ENCODE data around the gene TIGD1. TPM values are rescaled to one million over a fixed set of nuclear protein-coding genes. Genes with fewer than 3 reads are reported as not detected.

Gene TIGD1
- total RNA-seq, 1 donor from 2014 or later, result 2.5 TPM

GRCh38 chr2:232588031-232588430 lies 37.7 kb upstream of the TIGD1 start:
- H3K4me3 ChIP-seq (ENCODE audit: low read depth, low read length), result no peak overlapping the region
- TF ChIP-seq, protein P1, sequence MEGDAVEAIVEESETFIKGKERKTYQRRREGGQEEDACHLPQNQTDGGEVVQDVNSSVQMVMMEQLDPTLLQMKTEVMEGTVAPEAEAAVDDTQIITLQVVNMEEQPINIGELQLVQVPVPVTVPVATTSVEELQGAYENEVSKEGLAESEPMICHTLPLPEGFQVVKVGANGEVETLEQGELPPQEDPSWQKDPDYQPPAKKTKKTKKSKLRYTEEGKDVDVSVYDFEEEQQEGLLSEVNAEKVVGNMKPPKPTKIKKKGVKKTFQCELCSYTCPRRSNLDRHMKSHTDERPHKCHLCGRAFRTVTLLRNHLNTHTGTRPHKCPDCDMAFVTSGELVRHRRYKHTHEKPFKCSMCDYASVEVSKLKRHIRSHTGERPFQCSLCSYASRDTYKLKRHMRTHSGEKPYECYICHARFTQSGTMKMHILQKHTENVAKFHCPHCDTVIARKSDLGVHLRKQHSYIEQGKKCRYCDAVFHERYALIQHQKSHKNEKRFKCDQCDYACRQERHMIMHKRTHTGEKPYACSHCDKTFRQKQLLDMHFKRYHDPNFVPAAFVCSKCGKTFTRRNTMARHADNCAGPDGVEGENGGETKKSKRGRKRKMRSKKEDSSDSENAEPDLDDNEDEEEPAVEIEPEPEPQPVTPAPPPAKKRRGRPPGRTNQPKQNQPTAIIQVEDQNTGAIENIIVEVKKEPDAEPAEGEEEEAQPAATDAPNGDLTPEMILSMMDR (conservative IDR thresholded peaks at IDR 0.05; ENCODE audit: low read depth, low read length), result no peak
- DNase-seq (ENCODE audit: low read depth), result no peak

DNA sequence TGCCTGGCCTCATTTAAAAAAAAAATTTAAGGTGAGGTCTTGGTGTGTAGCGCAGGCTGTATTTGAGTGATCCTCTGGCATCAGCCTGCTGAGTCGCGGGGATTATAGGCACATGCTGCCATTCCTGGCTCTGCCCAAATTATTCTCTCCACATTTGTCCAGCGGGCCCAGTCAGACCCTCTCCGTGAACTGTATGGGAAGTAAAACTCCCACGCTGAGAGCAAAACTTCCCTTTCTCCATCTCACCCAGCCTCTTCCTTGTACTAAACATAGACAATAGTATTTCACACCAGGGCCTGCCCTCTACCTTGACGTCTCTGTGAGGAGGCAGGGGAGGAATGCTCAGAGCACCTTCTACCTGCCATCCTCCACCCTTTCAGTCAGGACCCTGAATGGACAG lies 37.2 kb upstream of the TIGD1 start:
- no peak overlapping the region for H3K4me3 ChIP-seq (ENCODE audit: low read depth, low read length)
- no peak for DNase-seq (ENCODE audit: low read depth)
- TF ChIP-seq, protein P1 (conservative IDR thresholded peaks at IDR 0.05; ENCODE audit: low read depth, low read length), result no peak

- TF ChIP-seq, protein P1 (conservative IDR thresholded peaks at IDR 0.05; ENCODE audit: low read depth, low read length), result no peak
These were observed 36.7 kb upstream of the TIGD1 start for GRCh38 chr2:232586943-232587505.

DNA sequence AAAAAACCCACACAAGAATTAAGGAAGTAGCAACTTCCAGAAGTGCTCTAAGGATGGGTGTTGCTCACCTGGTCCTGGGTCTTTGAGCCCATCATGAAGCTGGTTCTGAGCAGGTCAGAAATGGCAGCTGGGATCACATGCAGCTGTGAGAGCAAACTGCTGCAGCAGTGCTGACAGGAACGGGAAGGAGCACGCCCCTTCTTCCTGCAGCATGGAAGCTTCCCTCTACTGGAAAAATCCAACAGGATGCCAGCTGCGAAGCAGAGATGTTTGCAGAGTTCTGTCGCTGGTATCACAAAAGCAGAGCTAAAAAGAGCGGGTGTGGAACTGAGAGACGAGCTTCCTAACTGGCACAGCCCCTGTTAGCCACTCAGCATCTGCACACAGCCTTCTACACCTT lies 33.9 kb upstream of the TIGD1 start:
- H3K4me3 ChIP-seq (ENCODE audit: low read depth, low read length), result no peak overlapping the region

More at GRCh38 chr2:232586943-232587505, 36.7 kb upstream of the TIGD1 start:
- DNase-seq (ENCODE audit: low read depth), result no peak
- no peak overlapping the region for H3K4me3 ChIP-seq (ENCODE audit: low read depth, low read length)

DNA sequence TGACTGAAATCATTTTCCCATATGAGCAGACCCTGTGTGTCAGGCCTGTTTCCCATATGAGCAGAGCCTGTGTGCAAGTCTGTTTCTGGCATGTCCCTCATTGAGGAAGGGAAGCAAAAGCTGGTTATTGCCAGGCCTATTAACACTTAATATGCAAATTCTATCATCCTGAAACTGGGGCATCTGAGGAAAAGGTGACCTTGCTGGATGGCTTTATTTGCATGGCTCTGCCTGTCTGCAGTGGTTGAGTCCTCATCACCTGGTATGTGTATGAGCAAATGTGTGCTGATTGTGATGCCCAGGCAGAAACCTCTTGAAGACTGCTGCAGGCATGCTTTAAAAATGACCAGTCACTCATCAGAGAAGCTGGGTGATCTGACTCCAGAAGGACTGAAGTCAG lies 31.4 kb upstream of the TIGD1 start:
- no peak overlapping the region for H3K4me3 ChIP-seq (ENCODE audit: low read depth, low read length)
- TF ChIP-seq, protein P1 (conservative IDR thresholded peaks at IDR 0.05; ENCODE audit: low read depth, low read length), result no peak
- no peak for DNase-seq (ENCODE audit: low read depth)

More for the DNA sequence above, 33.9 kb upstream of the TIGD1 start:
- TF ChIP-seq, protein P1 (conservative IDR thresholded peaks at IDR 0.05; ENCODE audit: low read depth, low read length), result no peak
- no peak for DNase-seq (ENCODE audit: low read depth)

- TF ChIP-seq, protein P1 (conservative IDR thresholded peaks at IDR 0.05; ENCODE audit: low read depth, low read length), result no peak
- H3K4me3 ChIP-seq (ENCODE audit: low read depth, low read length), result no peak overlapping the region
- no peak for DNase-seq (ENCODE audit: low read depth)
These were observed 30.3 kb upstream of the TIGD1 start for GRCh38 chr2:232580648-232580981.

DNA sequence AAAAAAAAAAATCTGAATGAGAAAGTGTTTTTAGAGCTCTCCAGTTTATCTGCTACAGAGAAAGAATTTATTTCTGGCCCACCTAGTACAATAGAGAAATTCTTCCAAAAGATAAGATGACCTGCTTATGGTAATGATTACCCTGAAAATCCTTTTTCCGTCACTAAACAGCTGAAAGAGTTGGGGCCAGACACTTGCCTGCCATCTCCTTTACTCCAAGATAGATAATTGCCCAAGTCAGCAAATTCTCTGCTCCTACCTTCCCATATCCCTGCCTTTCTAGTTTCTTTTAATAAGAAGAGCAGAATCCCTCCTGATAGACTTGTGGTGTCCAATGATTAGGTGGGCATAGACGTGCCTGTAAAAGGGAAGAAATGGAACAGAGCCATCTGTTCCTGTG lies 28.3 kb upstream of the TIGD1 start:
- TF ChIP-seq, protein P1 (conservative IDR thresholded peaks at IDR 0.05; ENCODE audit: low read depth, low read length), result no peak
- no peak overlapping the region for H3K4me3 ChIP-seq (ENCODE audit: low read depth, low read length)
- DNase-seq (ENCODE audit: low read depth), result no peak
